Head of caudate nucleus (tissue), 42 donors: ENCODE results near the gene IL1F10.

Experiments used
- DNase-seq, 42 donors: peaks; one replicate each; pipeline versions ENCODE4 v3.0.0 to v3.0.0-alpha.2; 2020 to 2021; ENCODE audit warnings: mixed read lengths in 7 of 42
- intact Hi-C: fragments of 100-400 bp; cut with DNase I; formaldehyde crosslinking; loops from one replicate; pipeline ENCODE4 v1.15.0; 2022

Gene IL1F10

GRCh38 chr2:113098532-113098931, 30.8 kb downstream of the IL1F10 start:
- DNase-seq = no peak
- intact Hi-C loops = no loop called here

GRCh38 chr2:113102133-113102532, 34.4 kb downstream of the IL1F10 start:
- no peak for DNase-seq
- intact Hi-C loops = no loop called here

- no peak for DNase-seq
- intact Hi-C loops = no loop called here
Observed at GRCh38 chr2:113103277-113103676, 35.5 kb downstream of the IL1F10 start.

- intact Hi-C loops = no loop called here
Observed at GRCh38 chr2:113104054-113104611, 36.4 kb downstream of the IL1F10 start.

GRCh38 chr2:113105047-113105785, 37.4 kb downstream of the IL1F10 start:
- intact Hi-C loops = no loop called here
- no peak for DNase-seq

More at GRCh38 chr2:113104054-113104611, 36.4 kb downstream of the IL1F10 start:
- peak in 37 of 42 donors; percentile 8 to 89 (median 46) for DNase-seq

- DNase-seq = no peak
- intact Hi-C loops = no loop called here
Observed at GRCh38 chr2:113111121-113111520, 43.4 kb downstream of the IL1F10 start.

GRCh38 chr2:113111823-113112287, 44.1 kb downstream of the IL1F10 start:
- intact Hi-C loops = no loop called here
- DNase-seq = peak in 1 of 42 donors; percentile 20

- DNase-seq = no peak
- intact Hi-C loops = no loop called here
Observed at GRCh38 chr2:113112441-113112840, 44.7 kb downstream of the IL1F10 start.

- no peak for DNase-seq
- intact Hi-C loops = no loop called here
Observed at GRCh38 chr2:113112871-113113270, 45.1 kb downstream of the IL1F10 start.

GRCh38 chr2:113113807-113114206, 46.0 kb downstream of the IL1F10 start:
- intact Hi-C loops = no loop called here
- no peak for DNase-seq

GRCh38 chr2:113114224-113114945, 46.6 kb downstream of the IL1F10 start:
- no peak for DNase-seq
- intact Hi-C loops = no loop called here

GRCh38 chr2:113114996-113115395, 47.2 kb downstream of the IL1F10 start:
- intact Hi-C loops = no loop called here
- no peak for DNase-seq

- DNase-seq = no peak
- intact Hi-C loops = no loop called here
Observed at GRCh38 chr2:113116100-113116958, 48.6 kb downstream of the IL1F10 start.

GRCh38 chr2:113117541-113118262, 49.9 kb downstream of the IL1F10 start:
- intact Hi-C loops = no loop called here
- no peak for DNase-seq

- intact Hi-C loops = no loop called here
- no peak for DNase-seq
Observed at GRCh38 chr2:113118263-113118657, 50.5 kb downstream of the IL1F10 start.

- no peak for DNase-seq
- intact Hi-C loops = no loop called here
Observed at GRCh38 chr2:113119111-113119510, 51.3 kb downstream of the IL1F10 start.

- DNase-seq = no peak
- intact Hi-C loops = no loop called here
Observed at GRCh38 chr2:113120861-113121260, 53.1 kb downstream of the IL1F10 start.

- no peak for DNase-seq
- intact Hi-C loops = no loop called here
Observed at GRCh38 chr2:113122364-113122763, 54.6 kb downstream of the IL1F10 start.

GRCh38 chr2:113123726-113124125, 56.0 kb downstream of the IL1F10 start:
- no peak for DNase-seq
- intact Hi-C loops = no loop called here
